SW480 (cell line): ENCODE measurements around the gene SPEM2.
"Not testable (repeated sequence)": the region's sequence is repeated elsewhere in the genome, so short reads cannot be mapped to it uniquely, and the experiment has no call there.

Source experiments
- DNase-seq: peaks from one replicate; pipeline ENCODE4 v3.0.0-alpha.2; 2016; ENCODE audit warnings: low spot score

The SPEM2 gene

DNA sequence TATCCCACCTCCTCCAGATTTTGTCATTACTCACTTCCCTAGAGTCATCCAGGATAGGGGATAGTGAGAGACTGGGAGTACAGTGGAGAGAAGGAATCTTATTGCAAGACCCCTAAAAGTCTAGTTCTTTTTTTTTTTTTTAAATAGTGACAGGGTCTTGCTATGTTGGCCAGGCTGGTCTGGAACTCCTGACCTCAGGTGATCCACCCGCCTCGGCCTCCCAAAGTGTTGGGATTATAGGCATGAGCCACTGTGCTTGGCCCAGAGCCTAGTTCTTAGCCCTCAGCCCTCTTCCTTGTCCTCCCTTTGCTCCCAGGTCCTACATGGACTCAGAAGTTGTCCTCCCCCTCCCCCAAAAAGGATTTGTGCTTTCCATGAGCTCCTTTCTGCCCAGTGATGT lies 16.7 kb downstream of the SPEM2 start:
- DNase-seq, result no peak

DNA sequence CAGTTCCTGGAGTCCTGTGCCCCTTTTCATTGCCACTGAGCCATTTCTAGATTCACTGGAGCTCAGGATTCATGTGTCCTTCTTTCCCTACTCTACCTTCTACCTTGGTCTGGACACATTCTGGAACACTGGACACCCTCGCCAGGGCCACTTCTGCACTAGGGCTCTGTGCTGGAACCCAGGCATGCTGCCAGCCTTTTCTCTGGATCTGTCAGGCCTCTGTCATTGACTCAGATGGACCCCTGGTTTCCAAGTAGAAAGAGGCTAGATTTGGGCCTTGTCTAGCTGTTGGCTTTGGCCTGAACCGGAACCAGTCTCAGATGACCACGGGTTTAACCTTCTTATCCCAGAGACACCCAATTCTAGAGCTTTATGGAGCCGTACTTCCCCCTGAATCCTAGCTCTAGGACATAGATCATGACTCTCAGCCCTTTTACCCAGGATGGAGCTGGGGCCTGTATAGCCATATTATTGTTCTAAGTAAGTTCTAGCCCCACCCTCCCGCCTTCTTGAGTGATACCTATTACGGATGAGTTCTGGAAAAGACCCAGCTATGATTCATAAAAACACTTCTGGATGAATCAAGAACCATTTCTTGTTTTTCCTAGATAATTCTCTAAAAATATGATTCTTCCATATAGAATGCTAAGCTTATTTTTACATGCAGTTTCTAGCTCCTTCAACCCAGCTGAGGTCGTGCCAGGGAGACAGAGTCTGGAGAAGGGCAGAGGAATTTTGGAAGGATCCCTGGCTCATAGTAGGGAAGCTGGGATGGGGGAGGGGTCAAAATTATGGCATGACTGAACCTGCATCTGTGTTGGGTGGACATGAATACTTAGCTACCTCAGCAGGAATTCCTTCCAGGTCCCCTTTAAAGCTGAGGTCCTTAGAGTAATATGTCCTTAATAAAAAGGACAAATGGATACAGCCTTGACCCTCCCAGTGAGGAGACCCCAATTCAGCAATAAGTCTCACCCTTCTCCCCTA lies 18.4 kb downstream of the SPEM2 start:
- DNase-seq, result no peak

DNA sequence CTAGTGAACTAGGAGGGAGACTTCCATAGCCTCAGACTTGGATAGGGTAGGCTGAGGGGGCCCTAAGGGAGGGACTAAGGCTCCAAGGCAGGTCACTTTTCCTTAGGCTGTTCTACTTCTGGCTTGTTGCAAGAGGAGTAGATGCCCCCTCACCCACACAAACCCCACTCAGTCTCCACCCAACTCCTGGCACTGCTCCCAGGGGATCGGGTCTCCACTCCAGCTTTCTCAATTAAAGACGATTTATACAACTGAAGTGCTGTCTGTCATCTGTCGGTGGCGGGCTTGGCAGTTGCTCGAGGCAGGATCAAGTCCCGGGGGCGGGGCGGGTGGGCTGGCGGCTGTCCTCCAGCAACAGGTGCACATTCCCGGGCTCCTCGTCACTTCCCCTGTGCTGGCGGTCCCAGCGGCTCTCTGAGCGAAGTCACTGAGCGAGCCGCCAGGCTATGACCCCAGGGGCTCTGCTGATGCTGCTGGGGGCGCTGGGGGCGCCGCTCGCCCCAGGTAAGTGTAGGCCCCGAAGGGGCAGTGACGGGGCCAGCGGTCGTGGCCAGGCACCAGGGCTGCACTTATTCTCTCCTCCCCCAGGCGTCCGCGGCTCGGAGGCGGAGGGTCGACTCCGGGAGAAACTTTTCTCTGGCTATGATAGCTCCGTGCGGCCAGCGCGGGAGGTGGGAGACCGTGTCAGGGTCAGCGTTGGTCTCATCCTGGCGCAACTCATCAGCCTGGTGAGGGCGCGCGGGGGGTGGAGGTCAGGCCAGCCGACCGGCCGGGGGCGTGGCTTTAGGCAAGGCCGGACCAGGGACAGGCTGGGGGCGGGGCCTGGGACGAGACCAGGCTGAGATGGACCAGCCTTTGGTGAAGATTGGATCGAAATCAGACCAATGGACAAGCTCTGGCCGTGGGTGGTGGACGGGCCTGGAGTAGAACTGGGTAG lies 19.5 kb downstream of the SPEM2 start, which contains the start of gene CHRNB1:
Gene CHRNB1 (plus strand): TSS at position 380 of the 937 bp plus-strand sequence. CDS start 67 bp downstream, at position 447.
- DNase-seq, result peak; percentile 86

DNA sequence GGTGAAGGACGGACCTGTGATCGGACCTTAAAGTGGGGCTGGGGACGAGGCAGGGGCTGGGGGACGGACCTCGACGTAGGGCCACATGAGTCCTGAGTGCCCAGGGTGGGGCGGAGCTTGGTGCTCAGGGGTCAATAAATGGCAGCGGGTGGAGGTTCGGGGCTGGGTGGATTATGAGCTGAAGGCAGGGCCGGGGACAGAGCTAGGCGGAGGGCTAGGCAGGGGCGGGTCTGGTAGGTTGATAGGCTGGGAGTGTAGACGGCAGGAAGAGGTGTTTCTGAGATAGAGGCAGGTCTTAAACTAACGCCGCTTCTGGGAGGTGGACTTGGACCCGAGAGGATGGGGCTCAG lies 20.2 kb downstream of the SPEM2 start:
- peak; percentile 77 for DNase-seq

DNA sequence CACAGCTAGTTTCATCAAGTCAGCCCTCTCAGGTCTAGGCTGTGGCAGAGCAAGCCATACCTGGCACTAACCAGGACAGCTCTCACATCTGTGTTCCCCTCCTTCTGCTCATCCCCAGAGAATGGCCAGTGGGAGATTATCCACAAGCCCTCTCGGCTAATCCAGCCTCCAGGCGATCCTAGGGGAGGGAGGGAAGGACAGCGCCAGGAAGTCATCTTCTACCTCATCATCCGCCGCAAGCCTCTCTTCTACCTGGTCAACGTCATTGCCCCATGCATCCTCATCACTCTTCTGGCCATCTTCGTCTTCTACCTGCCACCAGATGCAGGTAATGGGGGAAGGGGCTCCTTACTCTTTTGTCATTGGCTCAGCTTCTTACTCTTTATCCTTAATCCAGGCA lies 23.0 kb downstream of the SPEM2 start:
- DNase-seq, result no peak

DNA sequence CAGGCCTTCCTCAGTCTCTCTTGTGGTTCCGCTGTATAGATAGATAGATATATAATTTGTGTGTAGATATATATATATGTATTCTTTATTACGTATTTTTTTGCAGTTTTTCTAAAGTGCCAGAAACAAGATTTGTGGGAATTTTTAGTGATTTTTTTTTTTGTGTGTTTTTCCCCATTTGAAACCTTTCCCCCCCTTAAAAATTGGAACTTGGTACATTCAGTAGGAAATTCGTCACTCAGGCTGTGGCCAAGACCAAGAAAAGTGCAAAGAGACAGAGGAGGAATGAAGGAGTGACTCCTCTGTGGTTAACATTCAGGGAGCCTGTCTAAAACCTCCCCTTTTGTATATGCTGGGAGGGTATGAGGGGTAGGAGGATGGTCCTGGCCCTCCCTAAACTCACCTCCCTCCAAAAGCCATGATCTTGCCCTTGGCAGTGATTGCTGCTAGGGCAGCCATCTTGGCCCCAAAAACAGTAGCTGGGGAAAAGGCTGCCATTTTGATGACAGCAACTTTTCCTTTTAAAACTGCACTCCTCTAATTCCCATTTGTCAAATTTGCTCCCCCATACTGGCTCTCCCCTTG lies 34.6 kb downstream of the SPEM2 start:
- no peak for DNase-seq

DNA sequence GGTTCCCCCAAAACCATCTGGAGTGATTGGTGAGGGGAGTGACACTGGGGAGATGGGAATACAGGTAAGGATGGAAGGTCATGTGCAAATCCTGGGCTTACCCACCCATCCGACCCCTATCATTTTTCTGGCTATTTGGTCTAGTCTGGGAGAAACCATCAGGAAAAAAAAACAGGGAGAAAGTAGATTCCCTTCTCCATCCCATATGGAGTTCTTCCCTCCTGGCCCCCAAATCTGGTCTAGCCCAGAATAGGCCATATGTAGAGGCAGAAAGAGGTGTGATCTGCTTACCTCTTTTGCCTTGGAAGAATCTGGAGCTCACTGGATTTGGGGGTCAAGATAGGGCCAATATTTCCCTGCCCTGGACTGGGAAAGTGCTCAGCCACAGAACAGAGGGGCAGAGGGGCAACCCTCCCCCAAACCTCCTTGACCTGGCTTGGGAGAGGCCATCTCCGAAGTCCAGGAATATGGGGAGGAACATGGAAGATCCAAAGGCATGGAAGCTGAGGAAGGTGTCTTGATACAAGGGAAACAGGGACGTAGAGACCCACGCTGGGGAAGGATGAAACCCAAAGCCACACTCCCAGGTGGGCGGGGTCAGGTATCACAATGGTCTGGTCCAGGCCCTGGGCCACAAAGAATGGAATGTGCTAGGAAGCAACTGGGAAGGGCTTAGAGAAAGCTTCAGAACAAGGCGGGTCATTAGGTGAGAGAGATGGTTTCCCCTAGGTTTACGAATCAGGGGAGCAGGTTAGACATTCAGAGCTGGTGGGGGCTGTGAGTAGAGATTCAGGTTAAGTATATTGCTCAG lies 35.6 kb downstream of the SPEM2 start:
- DNase-seq, result no peak

DNA sequence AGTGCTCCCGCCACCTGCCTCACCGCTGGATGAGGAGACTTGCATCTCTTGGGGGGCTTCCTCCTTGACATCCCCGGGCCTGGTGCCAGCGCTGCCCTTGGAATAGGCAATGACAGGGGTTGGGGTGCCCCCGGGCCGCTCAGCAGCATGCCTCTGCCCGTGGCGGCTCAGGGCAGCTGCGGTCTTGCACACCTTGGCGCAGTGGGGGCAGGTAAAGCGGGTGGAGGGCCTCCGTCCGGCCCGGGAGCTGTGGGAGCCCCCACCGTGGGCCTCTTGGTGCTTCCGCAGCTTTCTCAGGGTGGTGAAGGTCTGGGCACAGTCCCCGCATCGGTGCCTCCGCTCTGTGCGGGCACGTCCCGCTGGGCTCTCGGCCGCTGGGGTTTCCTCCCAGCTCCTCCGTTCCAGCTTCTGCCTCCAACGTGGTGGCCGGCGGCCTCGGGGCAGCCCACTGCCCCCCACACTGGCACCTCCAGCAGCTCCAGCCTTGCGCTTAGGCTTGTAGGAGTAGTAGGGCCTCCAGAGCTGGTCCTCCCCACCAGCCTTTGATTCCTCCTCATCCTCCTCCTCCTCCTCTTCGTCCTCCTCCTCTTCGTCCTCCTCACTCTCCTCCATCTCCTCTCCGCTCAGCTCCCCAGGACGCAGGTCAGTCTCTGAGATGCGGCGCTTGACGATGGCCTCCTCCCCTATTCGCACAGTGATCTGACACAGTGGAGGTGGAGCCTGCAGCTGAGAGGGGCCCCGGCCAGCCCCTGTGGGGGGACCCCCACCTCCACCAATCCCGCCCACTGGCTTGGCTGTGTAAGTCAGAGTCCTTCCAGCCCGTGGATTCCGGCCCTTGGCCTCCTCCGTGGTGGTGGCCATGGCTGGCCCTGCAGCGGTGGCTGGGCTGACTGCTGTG lies 37.3 kb downstream of the SPEM2 start:
- no peak for DNase-seq

DNA sequence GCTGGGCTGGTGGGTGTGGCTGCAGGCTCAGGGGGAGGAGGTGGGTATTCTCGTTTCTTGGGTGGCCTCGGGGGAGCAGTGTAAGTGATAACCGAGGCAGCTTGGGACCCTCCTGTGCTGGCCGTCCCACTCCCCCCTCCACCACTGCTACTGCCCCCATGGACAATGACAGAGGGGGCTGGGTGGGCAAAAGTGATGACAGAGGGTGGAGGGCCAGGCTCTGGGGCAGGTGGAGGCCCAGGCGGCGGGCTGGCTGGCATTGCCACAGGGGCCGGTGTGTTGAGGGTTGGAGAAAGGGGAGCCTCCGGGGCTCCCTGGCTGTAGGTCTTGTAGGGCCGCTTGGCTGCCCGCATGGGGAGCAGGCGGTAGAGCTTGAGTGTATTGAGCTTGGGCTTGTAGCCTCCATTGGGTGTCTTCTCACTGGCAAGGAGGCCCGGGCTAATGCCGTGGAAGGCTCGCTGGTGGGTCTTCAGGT lies 38.0 kb downstream of the SPEM2 start:
- DNase-seq, result no peak

DNA sequence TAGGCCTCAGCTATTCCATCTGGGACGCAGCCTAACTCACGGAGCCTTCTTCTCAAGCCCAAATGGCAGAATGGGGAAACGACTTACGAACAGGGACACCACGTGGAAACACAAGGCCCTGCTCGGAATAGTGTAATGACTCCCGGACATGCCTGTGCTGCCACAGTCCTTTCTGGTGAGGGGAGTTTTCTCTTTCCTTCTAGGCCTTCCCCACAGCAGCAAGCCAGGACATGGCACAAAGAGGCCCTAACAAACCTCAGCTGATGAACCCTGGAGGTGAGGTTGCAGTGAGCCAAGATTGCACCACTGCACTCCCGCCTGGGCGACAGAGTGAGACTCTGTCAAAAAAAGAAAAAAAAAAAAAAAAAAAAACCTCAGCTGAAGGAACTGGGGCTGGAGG lies 38.7 kb downstream of the SPEM2 start:
- DNase-seq, result no peak

DNA sequence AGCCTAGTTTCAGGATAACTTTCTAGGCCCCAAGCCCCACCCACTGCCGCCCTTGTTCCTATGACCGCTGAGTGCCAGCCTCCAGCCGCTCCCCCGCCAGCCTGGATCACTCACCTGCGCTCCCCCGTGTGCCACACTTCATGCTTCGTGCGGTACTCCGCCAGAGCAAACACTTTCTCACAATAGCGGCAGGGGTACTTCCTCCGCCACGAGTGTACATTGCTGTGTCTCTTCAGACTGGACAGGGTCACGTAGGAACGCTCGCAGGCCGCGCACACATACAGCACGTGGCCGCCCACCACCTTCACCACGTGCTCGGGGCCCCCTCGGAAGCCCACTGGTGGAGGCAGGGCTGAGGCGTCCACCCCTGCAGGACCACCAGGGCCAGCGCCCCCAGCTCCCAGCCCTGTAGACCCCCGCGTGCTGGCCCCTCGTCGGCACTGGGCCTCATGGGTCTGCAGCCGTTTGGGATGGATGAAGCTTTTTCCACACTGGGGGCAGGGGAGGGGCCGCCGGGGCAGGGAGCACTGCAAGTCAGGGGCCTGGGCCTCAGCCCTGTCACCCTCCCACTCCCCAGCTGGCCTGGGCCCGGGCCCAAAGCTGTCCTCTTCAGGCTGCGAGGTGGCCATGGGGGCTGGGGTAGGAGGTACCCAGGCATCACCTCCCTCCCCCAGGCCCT lies 40.3 kb downstream of the SPEM2 start:
- no peak for DNase-seq

DNA sequence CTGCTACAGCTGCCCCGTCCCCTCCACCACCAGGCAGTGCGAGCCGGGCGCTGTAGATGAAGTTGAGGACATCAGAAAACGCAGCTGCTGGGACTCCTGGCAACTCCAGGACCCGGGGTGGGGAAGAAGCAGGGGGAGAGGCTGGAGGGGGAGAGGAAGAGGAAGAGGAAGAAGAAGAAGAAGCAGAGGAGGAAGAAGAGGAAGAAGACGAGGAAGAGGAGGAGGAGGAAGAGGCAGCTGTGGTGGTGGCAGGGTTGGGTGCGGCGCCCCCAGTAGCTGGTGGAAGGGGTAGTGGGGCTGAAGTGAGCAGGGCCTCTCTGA lies 40.9 kb downstream of the SPEM2 start:
- DNase-seq, result no peak

DNA sequence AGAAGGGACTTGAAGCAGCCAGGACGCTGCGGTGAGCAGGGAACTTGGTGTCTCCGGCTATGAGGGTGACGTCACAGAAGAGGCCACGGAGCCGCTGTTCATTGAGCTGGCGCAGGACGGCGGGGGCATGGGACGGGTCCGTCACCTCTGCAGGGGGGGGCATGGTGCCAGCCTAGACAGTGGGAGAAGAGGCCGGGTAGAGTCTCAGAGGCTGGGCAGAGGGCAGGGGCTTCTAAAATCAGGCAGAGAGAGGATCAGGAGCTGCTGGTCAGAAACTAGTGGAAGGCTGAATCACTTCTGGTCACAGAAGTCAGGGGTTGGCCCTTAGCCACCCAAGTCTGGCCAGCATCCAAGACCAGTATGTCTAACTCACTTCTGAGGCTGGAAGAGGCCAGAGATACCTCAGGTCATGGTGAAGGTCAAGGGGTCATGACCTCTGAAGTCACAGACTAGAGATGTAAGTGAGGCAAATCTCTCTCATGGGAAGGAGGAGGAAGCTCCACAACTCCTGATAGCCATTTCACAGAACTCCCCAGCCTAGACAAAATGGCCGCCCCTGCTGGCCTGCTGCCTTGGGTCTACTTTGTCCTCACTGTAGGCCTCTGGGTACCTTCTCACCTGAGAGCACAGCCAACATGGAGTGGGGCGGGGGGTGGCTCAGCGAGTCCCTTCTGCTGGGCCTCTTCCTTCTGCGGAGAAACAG lies 41.4 kb downstream of the SPEM2 start:
- no peak for DNase-seq

DNA sequence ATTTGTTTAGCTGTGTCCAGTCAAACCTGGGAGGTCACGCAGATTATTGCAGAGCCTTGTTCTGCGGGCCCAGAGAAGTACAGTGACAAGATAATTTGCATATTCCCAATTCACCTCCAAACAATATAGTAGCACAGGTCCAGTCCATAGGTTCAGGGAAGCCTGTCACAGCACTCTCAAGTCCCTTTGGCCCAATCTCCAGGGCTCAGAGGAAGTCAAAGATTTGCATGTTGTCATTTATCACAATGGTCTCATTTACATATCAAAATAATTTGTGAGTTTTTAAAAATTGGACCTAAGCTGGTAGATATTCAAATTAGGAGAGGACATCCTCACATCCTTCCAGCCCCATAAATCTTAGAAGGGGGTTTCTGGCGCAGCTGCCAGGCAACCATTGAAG lies 42.1 kb downstream of the SPEM2 start:
- DNase-seq, result no peak

DNA sequence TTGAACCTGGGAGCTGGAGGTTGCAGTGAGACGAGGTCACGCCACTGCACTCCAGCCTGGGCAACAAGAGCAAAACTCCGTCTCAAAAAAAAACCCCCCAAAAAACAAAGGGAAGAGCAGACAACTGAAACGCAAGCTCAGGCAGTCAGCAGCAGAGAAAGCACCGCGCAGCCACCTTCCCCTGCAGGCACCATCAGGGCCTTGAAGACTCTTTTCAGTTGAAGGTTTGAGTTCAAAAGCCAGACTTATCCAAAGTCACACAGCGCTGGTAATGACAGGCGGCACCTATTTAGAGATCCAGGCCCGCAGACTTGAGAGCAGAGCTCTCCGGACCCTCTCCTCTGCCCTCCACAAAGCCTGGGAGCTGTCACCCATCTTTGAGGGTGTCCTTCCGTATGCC lies 42.9 kb downstream of the SPEM2 start:
- no peak for DNase-seq

DNA sequence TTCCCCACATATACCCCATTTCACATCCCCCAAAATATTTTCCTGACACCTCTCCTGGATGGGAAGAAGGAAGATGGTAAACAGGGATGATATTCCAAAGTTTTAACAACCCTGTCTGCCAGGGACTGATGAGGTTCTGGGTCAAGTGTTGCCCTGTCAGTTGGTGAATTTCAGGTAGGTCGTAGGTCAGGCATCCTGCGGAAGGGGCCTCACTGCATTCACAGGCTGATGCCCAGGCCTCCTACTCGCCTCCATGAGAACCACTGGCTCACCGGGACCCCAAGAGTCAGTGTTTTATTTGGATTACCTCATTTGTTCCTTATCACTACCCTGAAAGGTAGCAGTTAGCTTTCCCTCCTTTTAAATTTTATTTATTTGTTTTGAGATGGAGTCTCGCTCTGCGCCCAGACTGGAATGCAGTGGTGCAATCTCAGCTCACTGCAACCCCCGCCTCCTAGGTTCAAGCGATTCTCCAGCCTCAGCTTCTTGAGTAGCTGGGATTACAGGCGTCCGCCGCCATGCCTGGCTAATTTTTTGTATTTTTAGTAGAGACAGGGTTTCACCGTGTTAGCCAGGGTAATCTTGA lies 43.5 kb downstream of the SPEM2 start:
- no peak for DNase-seq

DNA sequence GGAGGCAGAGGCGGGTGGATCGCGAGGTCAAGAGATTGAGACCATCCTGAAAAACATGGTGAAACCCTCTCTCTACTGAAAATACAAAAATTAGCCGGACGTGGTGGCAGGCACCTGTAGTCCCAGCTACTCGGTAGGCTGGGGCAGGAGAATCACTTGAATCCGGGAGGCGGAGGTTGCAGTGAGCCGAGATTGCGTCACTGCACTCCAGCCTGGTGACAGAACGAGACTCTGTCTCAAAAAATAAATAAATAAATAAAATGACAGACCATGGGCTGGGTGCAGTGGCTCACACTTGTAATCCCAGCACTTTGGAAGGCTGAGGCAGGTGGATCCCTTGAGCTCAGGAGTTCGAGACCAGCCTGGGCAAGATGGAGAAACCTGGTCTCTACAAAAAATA lies 44.4 kb downstream of the SPEM2 start:
- DNase-seq, result not testable (repeated sequence)

DNA sequence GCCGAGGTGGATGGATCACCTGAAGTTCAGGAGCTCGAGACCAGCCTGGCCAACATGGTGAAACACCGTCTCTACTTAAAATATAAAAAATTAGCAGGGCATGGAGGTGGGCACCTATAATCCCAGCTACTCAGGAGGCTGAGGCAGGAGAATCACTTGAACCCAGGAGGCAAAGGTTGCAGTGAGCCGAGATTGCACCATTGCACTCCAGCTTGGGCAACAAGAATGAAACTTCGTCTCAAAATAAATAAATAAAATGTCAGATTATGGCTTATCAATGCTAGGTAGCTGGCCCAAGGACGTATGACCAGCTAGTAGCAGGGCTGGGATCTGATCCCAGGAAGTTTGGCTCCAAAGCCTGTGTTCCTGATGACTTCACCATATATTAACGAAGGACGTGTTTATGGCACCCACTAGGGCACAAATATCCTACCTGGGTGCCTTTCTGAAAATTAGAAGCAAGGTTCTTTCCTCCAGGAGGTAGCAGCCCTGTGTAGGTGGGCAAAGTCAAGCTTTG lies 45.1 kb downstream of the SPEM2 start:
- DNase-seq, result not testable (repeated sequence)

DNA sequence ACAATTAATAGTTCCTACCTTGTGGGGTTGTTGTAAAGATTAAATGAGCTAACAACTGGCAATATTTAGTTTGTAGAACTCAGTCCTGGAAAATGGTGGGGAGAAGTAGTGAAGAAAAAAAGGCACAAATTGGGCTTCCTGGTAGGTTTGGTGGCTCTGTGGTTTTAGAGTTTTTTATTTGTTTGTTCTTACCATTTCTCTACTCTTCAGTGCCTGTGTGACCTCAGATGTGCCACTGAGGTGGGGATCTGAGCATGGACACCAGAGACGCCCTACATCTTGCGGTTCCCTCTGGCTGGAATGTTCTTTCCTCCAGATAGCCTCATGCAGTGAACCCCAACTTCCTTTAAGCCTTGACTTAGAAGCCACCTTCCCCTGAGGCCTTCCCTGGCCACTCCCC lies 46.3 kb downstream of the SPEM2 start:
- no peak for DNase-seq
